HepG2 (cell line): Measurements from ENCODE around the gene RSPH4A. TPM values are rescaled to one million over a fixed set of nuclear protein-coding genes. Genes with fewer than 3 reads are reported as not detected.

Experiments
- FOXK1 ChIP-seq: sonication (generic); formaldehyde crosslinking; IDR thresholded peaks from 2 replicates; pipeline ENCODE4 v1.4.0; 2020; ENCODE audit warnings: low read depth, missing genetic modification reagents, borderline replicate concordance
- JUND ChIP-seq: sonication (generic); formaldehyde crosslinking; IDR thresholded peaks from 2 replicates; pipeline ENCODE4 v1.8.0; 2022; ENCODE audit warnings: mild to moderate bottlenecking, missing genetic modification reagents
- NFKBIZ ChIP-seq: IDR thresholded peaks from 2 replicates; pipeline ENCODE4 v1.6.1; 2018; ENCODE audit warnings: missing genetic modification reagents, missing compliant biosample characterization
- POLR2AphosphoS5 ChIP-seq: IDR thresholded peaks from 2 replicates; pipeline ENCODE4 v1.6.1; 2012; ENCODE audit warnings: low read depth, low read length
- RXRB ChIP-seq: IDR thresholded peaks from 2 replicates; pipeline ENCODE4 v1.6.1; 2016; ENCODE audit warnings: borderline replicate concordance, missing genetic modification reagents, missing compliant biosample characterization
- SKI ChIP-seq: fragments of 450-650 bp; IDR thresholded peaks from one replicate; pipeline ENCODE4 v1.6.1; 2018; ENCODE audit warnings: mild to moderate bottlenecking; ENCODE audit not compliant: partially characterized antibody
- SMAD1 ChIP-seq: sonication (generic); formaldehyde crosslinking; IDR thresholded peaks from 2 replicates; pipeline ENCODE4 v1.4.0; 2020; ENCODE audit warnings: missing genetic modification reagents, low read depth, mild to moderate bottlenecking, borderline replicate concordance
- TGIF2 ChIP-seq: IDR thresholded peaks from 2 replicates; pipeline ENCODE4 v1.6.1; 2016; ENCODE audit warnings: control low read depth, missing compliant biosample characterization
- TSC22D2 ChIP-seq: sonication (generic); formaldehyde crosslinking; IDR thresholded peaks from 2 replicates; pipeline ENCODE4 v1.5.1; 2020; ENCODE audit warnings: missing genetic modification reagents, mild to moderate bottlenecking, borderline replicate concordance
- XRCC5 ChIP-seq: fragments of 200-400 bp; formaldehyde crosslinking; optimal IDR thresholded peaks from 2 replicates; pipeline ENCODE3; 2017; ENCODE audit warnings: mild to moderate bottlenecking, low read length
- ZFP36L2 ChIP-seq: sonication (generic); formaldehyde crosslinking; IDR thresholded peaks from 2 replicates; pipeline ENCODE4 v1.4.0; 2020; ENCODE audit warnings: missing genetic modification reagents
- ZNF441 ChIP-seq: sonication (generic); formaldehyde crosslinking; IDR thresholded peaks from 2 replicates; pipeline ENCODE4 v1.7.0; 2021; ENCODE audit warnings: missing genetic modification reagents, borderline replicate concordance
- polyA plus RNA-seq, 8 experiments: library from polyadenylated mRNA; depleted of rRNA in 3 of 8; stranded (reverse) in 7 of 8; unstranded in 1 of 8; fragments of >200 nt; fragmentation: Illumina TruSeq in 4 of 8; extraction: Trizol in 4 of 8; gene quantifications; 2 replicates each; pipeline versions ENCODE4 v1.2.1 to v1.2.3, GENCODE V29; 2011 to 2016; ENCODE audit warnings: low read depth in 4 of 8, missing spikeins in 1 of 8, mixed read lengths in 1 of 8; ENCODE audit not compliant: insufficient read depth in 1 of 8
- total RNA-seq, 5 experiments: library from RNA; depleted of rRNA; stranded (reverse); fragments of >200 nt; fragmentation: Illumina TruSeq; extraction: Trizol; gene quantifications; 2 replicates each; pipeline ENCODE4 v1.2.3, GENCODE V29; 2016; ENCODE audit warnings: low read depth in 1 of 5
- TF ChIP-seq, protein P1 (sequence below): sonication (generic); formaldehyde crosslinking; IDR thresholded peaks from 2 replicates; pipeline ENCODE4 v1.5.0; 2020; ENCODE audit warnings: mild to moderate bottlenecking, low read depth, missing genetic modification reagents, borderline replicate concordance
- TF ChIP-seq, protein P2 (sequence below): IDR thresholded peaks from 2 replicates; pipeline ENCODE4 v1.6.1; 2016; ENCODE audit warnings: missing compliant biosample characterization, missing genetic modification reagents, borderline replicate concordance
- TF ChIP-seq, protein P3 (sequence below): sonication (generic); formaldehyde crosslinking; IDR thresholded peaks from 2 replicates; pipeline ENCODE4 v1.4.0; 2020; ENCODE audit warnings: missing genetic modification reagents, borderline replicate concordance
- TF ChIP-seq, protein P4 (sequence below), 2 experiments: IDR thresholded peaks; 2 replicates each; pipeline ENCODE4 v1.6.1; 2011 to 2012; ENCODE audit warnings: low read length in 2 of 2, borderline replicate concordance in 1 of 2, low read depth in 1 of 2, mild to moderate bottlenecking in 1 of 2, moderate library complexity in 1 of 2
- TF ChIP-seq, protein P5 (sequence below): sonication (generic); formaldehyde crosslinking; IDR thresholded peaks from 2 replicates; pipeline ENCODE4 v1.5.0; 2020; ENCODE audit warnings: mild to moderate bottlenecking, missing genetic modification reagents
- TF ChIP-seq, protein P6 (sequence below): sonication (generic); formaldehyde crosslinking; conservative IDR thresholded peaks from 2 replicates; pipeline ENCODE4 v1.4.0; 2020; ENCODE audit warnings: missing genetic modification reagents

The RSPH4A gene
- total and polyA plus RNA-seq, 2 of the 13 experiments (the other 11 are each of a cell fraction or from before 2014, with no cell fraction given): 0.24 to 0.40 TPM

DNA sequence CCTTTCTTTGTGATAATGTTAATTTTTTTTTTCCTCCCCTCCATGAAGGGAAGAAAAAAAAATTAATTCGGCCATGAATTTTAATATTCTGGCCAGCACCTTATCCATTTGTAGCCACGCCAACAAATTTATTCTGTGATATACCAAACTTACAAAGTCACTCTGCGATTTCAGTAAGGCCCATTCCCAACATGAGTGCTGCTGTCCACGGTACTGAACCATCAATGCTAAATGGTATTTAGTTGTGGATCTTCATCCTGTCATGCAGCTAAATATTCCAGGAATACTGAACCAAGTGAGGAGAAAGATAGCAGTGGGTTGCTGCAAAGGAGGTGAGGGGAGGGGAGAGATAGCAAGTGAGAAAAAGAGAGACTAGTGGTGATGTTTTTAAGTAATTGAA is 19.5 kb upstream of the RSPH4A start (continued):
- TF ChIP-seq POLR2AphosphoS5 (no peak), SKI (no peak), TSC22D2 (CRISPR knock-in tag) (no peak), NFKBIZ (CRISPR knock-in tag) (0 out of 2 replicates have a peak, but pooled peaks have one; percentile 50), JUND (CRISPR knock-in tag) (peak; percentile 35; the same call in 1 of the 2 replicates), FOXK1 (CRISPR knock-in tag) (peak; percentile 20; the same call in 1 of the 2 replicates), SMAD1 (no peak), ZNF441 (CRISPR knock-in tag) (0 out of 2 replicates have a peak, but pooled peaks have one; percentile 24), XRCC5 (no peak), ZFP36L2 (CRISPR knock-in tag) (0 out of 2 replicates have a peak, but pooled peaks have one; percentile 45), RXRB (CRISPR knock-in tag) (peak; percentile 40; the same call in 1 of the 2 replicates), TGIF2 (CRISPR knock-in tag) (peak; percentile 36; the same call in 1 of the 2 replicates)
- TF ChIP-seq, protein P1, sequence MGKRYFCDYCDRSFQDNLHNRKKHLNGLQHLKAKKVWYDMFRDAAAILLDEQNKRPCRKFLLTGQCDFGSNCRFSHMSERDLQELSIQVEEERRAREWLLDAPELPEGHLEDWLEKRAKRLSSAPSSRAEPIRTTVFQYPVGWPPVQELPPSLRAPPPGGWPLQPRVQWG (CRISPR knock-in tag): no peak
- TF ChIP-seq, protein P2, sequence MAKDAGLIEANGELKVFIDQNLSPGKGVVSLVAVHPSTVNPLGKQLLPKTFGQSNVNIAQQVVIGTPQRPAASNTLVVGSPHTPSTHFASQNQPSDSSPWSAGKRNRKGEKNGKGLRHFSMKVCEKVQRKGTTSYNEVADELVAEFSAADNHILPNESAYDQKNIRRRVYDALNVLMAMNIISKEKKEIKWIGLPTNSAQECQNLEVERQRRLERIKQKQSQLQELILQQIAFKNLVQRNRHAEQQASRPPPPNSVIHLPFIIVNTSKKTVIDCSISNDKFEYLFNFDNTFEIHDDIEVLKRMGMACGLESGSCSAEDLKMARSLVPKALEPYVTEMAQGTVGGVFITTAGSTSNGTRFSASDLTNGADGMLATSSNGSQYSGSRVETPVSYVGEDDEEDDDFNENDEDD (CRISPR knock-in tag): no peak
- TF ChIP-seq, protein P3, sequence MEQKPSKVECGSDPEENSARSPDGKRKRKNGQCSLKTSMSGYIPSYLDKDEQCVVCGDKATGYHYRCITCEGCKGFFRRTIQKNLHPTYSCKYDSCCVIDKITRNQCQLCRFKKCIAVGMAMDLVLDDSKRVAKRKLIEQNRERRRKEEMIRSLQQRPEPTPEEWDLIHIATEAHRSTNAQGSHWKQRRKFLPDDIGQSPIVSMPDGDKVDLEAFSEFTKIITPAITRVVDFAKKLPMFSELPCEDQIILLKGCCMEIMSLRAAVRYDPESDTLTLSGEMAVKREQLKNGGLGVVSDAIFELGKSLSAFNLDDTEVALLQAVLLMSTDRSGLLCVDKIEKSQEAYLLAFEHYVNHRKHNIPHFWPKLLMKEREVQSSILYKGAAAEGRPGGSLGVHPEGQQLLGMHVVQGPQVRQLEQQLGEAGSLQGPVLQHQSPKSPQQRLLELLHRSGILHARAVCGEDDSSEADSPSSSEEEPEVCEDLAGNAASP (CRISPR knock-in tag): 0 out of 2 replicates have a peak, but pooled peaks have one; percentile 24
- TF ChIP-seq, protein P4, sequence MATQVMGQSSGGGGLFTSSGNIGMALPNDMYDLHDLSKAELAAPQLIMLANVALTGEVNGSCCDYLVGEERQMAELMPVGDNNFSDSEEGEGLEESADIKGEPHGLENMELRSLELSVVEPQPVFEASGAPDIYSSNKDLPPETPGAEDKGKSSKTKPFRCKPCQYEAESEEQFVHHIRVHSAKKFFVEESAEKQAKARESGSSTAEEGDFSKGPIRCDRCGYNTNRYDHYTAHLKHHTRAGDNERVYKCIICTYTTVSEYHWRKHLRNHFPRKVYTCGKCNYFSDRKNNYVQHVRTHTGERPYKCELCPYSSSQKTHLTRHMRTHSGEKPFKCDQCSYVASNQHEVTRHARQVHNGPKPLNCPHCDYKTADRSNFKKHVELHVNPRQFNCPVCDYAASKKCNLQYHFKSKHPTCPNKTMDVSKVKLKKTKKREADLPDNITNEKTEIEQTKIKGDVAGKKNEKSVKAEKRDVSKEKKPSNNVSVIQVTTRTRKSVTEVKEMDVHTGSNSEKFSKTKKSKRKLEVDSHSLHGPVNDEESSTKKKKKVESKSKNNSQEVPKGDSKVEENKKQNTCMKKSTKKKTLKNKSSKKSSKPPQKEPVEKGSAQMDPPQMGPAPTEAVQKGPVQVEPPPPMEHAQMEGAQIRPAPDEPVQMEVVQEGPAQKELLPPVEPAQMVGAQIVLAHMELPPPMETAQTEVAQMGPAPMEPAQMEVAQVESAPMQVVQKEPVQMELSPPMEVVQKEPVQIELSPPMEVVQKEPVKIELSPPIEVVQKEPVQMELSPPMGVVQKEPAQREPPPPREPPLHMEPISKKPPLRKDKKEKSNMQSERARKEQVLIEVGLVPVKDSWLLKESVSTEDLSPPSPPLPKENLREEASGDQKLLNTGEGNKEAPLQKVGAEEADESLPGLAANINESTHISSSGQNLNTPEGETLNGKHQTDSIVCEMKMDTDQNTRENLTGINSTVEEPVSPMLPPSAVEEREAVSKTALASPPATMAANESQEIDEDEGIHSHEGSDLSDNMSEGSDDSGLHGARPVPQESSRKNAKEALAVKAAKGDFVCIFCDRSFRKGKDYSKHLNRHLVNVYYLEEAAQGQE (IDR thresholded peaks at IDR 0.05; ENCODE audit: borderline replicate concordance in 1 of 2, low read depth in 1 of 2, low read length in 2 of 2): peak; percentile 85 to 99
- TF ChIP-seq, protein P5, sequence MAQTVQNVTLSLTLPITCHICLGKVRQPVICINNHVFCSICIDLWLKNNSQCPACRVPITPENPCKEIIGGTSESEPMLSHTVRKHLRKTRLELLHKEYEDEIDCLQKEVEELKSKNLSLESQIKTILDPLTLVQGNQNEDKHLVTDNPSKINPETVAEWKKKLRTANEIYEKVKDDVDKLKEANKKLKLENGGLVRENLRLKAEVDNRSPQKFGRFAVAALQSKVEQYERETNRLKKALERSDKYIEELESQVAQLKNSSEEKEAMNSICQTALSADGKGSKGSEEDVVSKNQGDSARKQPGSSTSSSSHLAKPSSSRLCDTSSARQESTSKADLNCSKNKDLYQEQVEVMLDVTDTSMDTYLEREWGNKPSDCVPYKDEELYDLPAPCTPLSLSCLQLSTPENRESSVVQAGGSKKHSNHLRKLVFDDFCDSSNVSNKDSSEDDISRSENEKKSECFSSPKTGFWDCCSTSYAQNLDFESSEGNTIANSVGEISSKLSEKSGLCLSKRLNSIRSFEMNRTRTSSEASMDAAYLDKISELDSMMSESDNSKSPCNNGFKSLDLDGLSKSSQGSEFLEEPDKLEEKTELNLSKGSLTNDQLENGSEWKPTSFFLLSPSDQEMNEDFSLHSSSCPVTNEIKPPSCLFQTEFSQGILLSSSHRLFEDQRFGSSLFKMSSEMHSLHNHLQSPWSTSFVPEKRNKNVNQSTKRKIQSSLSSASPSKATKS (CRISPR knock-in tag): no peak
- TF ChIP-seq, protein P6, sequence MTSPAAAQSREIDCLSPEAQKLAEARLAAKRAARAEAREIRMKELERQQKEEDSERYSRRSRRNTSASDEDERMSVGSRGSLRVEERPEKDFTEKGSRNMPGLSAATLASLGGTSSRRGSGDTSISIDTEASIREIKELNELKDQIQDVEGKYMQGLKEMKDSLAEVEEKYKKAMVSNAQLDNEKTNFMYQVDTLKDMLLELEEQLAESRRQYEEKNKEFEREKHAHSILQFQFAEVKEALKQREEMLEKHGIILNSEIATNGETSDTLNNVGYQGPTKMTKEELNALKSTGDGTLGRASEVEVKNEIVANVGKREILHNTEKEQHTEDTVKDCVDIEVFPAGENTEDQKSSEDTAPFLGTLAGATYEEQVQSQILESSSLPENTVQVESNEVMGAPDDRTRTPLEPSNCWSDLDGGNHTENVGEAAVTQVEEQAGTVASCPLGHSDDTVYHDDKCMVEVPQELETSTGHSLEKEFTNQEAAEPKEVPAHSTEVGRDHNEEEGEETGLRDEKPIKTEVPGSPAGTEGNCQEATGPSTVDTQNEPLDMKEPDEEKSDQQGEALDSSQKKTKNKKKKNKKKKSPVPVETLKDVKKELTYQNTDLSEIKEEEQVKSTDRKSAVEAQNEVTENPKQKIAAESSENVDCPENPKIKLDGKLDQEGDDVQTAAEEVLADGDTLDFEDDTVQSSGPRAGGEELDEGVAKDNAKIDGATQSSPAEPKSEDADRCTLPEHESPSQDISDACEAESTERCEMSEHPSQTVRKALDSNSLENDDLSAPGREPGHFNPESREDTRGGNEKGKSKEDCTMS (CRISPR knock-in tag): 0 out of 2 replicates have a peak, but pooled peaks have one; percentile 72
